ENCODE measurements around the gene MRPL34.

MRPL34 gene

DNA sequence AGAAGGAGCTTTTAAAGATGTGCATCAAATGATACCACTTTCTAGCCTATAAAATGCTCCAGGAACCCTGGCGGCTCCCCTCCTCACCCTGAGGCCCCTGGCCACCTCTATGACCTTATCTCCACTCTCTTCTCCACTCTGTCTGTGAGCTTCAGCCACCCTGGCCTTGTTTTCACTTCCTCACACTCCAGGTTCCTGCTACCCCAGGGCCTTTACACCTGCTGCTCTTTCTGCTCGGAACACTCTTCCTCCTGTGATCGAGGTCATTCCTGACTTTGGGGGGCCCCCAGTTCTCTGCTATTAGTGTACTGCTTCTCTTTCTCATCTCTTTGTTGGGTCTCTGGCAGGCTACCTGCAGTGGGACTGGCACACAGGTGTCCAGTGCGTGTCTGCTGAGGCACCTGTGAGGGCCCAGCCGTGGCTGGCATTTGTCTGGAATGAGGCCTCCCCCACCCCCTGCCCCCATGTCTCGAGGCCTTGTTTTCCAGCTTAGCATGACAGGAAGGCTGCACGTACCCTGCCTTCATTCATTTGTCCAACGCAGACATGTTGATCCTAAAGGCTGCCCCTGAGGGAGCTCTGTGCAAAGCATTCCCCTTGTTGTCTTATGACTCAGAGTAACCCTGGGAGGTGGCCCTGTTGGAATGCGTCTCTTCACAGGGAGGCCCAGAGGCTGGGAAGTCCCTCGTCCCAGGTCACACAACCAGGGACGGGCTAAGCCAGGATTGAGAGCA is 6.0 kb downstream of the MRPL34 start:
- FAIRE-seq, result no peak

GRCh38 chr19:17312189-17313113 is 6.8 kb downstream of the MRPL34 start:
- FAIRE-seq, result no peak

DNA sequence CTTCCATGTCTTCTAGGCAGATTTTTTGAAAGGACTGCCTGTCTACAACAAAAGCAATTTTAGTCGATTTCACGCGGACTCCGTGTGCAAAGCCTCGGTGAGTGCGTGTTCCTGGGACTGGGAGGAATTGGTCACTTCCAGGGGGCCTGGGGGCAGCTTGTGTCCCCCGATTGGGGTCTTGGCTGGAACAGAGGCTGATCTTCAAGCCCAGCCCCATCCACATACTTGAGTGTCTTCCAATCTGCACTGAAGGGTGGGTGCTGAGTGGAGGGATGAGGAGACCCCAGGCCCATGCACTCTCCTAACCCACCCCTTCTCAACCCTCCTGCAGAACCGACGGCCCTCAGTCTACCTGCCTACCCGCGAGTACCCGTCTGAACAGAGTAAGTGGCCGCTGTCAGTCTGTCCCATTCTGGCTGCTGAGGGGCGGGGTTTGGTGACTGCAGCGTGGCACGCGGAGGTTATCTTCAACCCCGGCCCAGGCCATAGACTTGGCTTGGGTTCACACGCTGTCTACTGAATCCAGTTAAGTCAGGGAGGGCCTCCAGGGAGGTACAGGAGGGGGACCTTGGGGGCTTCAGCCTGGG is 8.4 kb downstream of the MRPL34 start:
- no peak for FAIRE-seq

GRCh38 chr19:17318966-17319365 is 13.3 kb downstream of the MRPL34 start:
- FAIRE-seq, result no peak

- FAIRE-seq, result no peak
Measured at GRCh38 chr19:17319473-17320238, 14.0 kb downstream of the MRPL34 start.

DNA sequence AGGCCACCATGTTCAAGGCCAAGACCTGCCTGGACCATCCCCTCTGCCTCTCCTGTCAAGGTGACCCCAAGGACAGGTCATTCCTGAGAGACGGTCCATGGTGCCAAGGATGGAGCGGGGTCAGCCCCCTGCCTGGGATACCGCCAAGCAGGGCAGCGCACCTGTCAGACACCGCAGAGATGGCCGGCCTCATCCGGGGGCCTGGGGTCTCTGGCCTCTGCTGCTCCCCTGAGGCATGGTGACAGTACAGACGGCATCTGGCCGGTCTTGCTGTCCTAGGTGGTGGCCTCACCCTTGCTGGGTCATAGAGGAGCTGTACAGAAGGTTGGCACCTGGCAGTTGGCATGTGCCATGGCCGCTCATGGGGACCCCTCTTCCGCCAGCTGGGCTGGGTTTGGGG is 14.8 kb downstream of the MRPL34 start:
- no peak for FAIRE-seq

- FAIRE-seq, result no peak
Measured at GRCh38 chr19:17321655-17322489, 16.2 kb downstream of the MRPL34 start.

DNA sequence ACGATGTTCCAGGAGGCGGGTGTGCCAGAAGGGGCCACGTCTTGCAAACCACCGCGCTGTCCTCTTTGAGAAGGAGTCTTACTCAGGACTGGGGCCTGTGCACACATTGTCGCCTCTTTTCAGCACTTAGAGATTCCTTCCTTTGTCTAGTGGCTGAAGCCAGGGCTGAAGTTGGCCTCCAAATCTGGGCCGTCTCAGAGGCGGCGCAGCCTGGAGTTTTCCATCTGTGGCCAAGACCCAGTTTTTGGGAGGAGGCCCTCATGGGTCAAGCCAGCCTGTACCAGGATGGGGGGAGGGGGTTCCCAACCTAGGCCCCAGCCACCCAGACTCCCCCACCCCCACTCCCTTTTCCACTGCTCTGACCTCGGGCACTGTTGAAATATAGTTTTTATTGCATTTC is 17.2 kb downstream of the MRPL34 start:
- no peak for FAIRE-seq

DNA sequence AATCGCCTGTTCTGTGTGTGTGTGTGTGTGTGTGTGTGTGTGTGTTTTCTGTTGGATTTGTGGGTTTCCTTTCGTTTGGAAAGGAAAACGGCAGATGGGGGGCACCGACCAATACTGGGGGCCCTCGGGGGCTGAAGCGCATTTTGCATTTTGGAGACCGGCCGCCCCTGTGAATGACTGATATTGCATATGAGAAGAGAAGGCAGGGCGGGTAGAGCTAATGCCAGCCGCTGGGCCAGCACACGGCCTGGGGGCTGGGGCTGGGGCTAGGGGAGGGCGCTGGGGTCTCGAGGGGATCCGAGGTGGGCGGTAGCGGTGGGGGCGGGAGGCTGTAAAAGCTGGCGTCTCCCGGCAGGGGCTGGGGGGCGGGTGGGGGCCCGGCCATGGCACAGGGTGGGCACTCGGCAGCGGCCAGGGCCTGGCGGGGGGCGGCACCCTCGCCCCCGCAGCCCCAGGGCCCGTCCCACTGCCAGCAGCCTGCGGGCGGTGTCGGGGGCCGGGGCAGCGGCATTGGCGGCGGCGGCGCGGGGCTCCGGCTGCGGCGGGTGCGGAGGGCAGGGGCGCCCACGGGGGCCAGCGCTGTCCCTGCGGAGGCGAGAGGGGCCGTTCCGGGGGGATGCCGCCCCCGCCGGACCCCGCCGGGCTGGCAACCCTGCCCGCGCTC is 17.8 kb downstream of the MRPL34 start:
- FAIRE-seq, result no peak

DNA sequence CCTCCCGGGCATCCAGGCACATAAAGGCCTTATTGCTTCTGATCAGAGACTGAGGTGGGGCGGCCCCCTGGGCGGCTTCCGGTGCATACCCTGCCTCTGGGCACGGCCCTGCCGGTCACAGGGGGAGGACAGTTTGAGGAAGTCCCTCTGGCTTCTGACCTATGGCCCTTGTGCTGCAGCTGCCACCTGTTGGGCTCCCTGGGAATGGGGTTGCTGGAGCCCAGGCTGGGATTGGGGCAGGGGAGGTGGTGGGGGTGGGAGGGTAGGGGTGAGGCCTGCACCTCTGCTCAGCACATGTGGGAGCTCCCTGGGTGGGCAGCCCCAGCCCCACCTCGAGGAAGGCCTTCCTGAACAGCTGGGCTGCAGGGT is 18.3 kb downstream of the MRPL34 start:
- no peak for FAIRE-seq

DNA sequence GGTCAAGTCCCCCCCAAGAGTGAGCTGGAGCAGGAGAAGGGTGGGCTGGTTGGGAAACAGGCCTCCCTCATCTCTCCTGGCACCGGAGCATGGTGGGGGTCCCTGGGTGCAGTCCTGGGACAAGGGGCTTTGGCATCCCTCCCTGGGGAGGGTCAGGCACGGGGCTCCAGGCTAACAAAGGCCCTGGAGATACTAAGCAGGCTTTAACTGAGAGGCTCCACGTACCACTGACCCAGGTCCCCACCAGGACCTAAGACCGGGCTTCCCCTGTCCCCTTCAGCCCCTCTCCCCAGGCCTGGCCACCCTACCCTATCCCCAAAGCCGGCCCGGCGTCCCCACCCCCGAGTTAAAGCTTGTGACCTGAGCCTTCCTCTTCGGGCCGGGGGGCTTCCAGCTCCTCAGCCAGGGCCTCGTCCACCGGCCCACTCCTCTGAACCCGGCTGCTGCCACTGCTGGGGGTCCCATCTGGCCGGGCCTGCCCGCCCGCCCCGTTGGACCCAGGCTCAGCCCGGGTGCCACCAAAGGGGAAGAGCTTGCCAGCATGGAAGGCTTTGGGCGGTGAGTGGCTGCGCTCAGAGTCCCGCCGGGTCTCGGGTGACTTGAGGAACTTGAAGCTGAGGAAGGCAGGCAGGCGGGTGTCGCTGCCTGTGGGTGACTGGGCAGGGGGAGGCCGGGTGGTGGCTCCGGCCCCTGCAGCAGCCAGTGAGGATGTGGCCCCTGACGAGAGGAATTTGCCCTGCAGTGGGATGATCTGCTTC is 18.9 kb downstream of the MRPL34 start:
- FAIRE-seq, result no peak

GRCh38 chr19:17325133-17325532 is 19.5 kb downstream of the MRPL34 start:
- no peak for FAIRE-seq

- FAIRE-seq, result no peak
Measured at GRCh38 chr19:17325881-17326594, 20.4 kb downstream of the MRPL34 start.

DNA sequence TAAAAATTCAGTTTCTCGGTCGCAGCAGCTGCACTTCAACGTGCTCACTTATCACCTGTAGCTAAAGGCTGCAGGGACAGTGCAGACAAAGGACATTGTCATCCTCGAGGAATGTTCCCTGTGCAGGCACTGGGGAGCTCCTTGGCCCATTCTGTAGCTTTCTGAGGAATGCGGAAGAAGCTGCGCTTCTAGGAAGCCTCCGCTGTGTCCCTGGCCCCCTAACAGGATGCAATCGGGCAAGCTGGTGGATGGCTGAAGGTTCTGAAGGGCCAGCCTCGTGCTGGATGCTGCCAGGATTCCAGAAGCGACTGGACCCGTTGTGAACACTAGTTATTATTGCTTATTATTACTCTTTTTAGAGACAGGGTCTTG is 20.9 kb downstream of the MRPL34 start:
- FAIRE-seq, result no peak

- no peak for FAIRE-seq
Measured at GRCh38 chr19:17327068-17327653, 21.5 kb downstream of the MRPL34 start.

- no peak for FAIRE-seq
Measured at GRCh38 chr19:17327654-17328516, 22.2 kb downstream of the MRPL34 start.

GRCh38 chr19:17328517-17329365 is 23.1 kb downstream of the MRPL34 start:
- no peak for FAIRE-seq
